Caco-2 (cell line): ENCODE results near the gene SCN4B. TPM values are rescaled to one million over a fixed set of nuclear protein-coding genes. Genes with fewer than 3 reads are reported as not detected.

ENCODE experiments used
- BruUV-seq: library from RNA; stranded (reverse); fragments of 400-500 nt; replicated peaks from 2 replicates; lab custom pipeline; 2021; lab: Mats Ljungman, UMichigan
- CTCF ChIA-PET: fragments of 300-600 bp; sonication (Branson Sonifier 250); formaldehyde crosslinking; loops from one replicate; lab custom pipeline; 2022; ENCODE audit warnings: antibody characterized with exemption; lab: Charles Lee
- POLR2A ChIA-PET: fragments of 300-600 bp; sonication (Branson Sonifier 250); formaldehyde crosslinking; loops from one replicate; lab custom pipeline; 2022; ENCODE audit warnings: antibody characterized with exemption; lab: Charles Lee
- DNase-seq, 2 experiments: peaks; one replicate each; pipeline versions ENCODE4 v3.0.0 to v3.0.0-alpha.2; 2020 to 2022
- H3K27me3 ChIP-seq: replicated peaks from 2 replicates; pipeline ENCODE4 v1.6.0; 2011; ENCODE audit warnings: low read length; ENCODE audit not compliant: control insufficient read depth, insufficient read depth
- H3K36me3 ChIP-seq: 2 replicates; pipeline ENCODE4 v1.5.1; 2011; ENCODE audit warnings: low read length; ENCODE audit not compliant: control insufficient read depth, insufficient read depth
- H3K4me1 ChIP-seq: fragments of 250-450 bp; sonication (Bioruptor Pico); 2 replicates; pipeline ENCODE4 v1.5.1; 2020; ENCODE audit warnings: mild to moderate bottlenecking
- H3K4me3 ChIP-seq: 2 replicates; pipeline ENCODE4 v1.5.1; 2011; ENCODE audit warnings: low read depth, mild to moderate bottlenecking, control low read depth, low read length
- H3K9me3 ChIP-seq: fragments of 250-450 bp; sonication (Bioruptor Pico); 2 replicates; pipeline ENCODE4 v1.5.1; 2020; ENCODE audit warnings: mild to moderate bottlenecking, moderate library complexity
- H3K27ac Mint-ChIP-seq: one replicate; pipeline ENCODE4 v1.8.0; 2022; ENCODE audit warnings: mixed read lengths; ENCODE audit not compliant: unreplicated experiment
- H3K27me3 Mint-ChIP-seq: one replicate; pipeline ENCODE4 v1.8.0; 2022; ENCODE audit warnings: mixed read lengths; ENCODE audit not compliant: insufficient read depth, unreplicated experiment
- H3K36me3 Mint-ChIP-seq: one replicate; pipeline ENCODE4 v1.8.0; 2022; ENCODE audit warnings: mild to moderate bottlenecking, mixed read lengths; ENCODE audit not compliant: insufficient read depth, unreplicated experiment
- H3K4me1 Mint-ChIP-seq: one replicate; pipeline ENCODE4 v1.8.0; 2022; ENCODE audit warnings: low read depth, mixed read lengths; ENCODE audit not compliant: unreplicated experiment
- H3K4me3 Mint-ChIP-seq: one replicate; pipeline ENCODE4 v1.8.0; 2022; ENCODE audit warnings: mild to moderate bottlenecking, moderate library complexity, mixed read lengths; ENCODE audit not compliant: unreplicated experiment
- H3K9me3 Mint-ChIP-seq: one replicate; pipeline ENCODE4 v1.8.0; 2022; ENCODE audit warnings: mixed read lengths; ENCODE audit not compliant: unreplicated experiment
- intact Hi-C: fragments of 100-400 bp; cut with micrococcal nuclease; formaldehyde crosslinking; loops from one replicate; pipeline ENCODE4 v1.10.0; 2022; ENCODE audit not compliant: unreplicated experiment
- total RNA-seq: library from RNA; stranded (reverse); gene quantifications from 2 replicates; pipeline ENCODE4 v1.2.3, GENCODE V29; 2022
- TF ChIP-seq, protein P1 (sequence below), 2 experiments: fragments of 200-600 bp in 1 of 2; IDR thresholded peaks; 1 replicate in 1 of 2; 2 replicates in 1 of 2; pipeline versions ENCODE4 v1.5.1 to v1.8.0; 2011 to 2022; ENCODE audit warnings: antibody characterized with exemption in 1 of 2, control low read depth in 1 of 2, inconsistent platforms in 1 of 2, low read depth in 1 of 2, low read length in 1 of 2, mild to moderate bottlenecking in 1 of 2, moderate library complexity in 1 of 2; ENCODE audit not compliant: insufficient read depth in 1 of 2, severe bottlenecking in 1 of 2, unreplicated experiment in 1 of 2

The SCN4B gene
- total RNA-seq, 1 experiment from 2014 or later, result 0.70 TPM

DNA sequence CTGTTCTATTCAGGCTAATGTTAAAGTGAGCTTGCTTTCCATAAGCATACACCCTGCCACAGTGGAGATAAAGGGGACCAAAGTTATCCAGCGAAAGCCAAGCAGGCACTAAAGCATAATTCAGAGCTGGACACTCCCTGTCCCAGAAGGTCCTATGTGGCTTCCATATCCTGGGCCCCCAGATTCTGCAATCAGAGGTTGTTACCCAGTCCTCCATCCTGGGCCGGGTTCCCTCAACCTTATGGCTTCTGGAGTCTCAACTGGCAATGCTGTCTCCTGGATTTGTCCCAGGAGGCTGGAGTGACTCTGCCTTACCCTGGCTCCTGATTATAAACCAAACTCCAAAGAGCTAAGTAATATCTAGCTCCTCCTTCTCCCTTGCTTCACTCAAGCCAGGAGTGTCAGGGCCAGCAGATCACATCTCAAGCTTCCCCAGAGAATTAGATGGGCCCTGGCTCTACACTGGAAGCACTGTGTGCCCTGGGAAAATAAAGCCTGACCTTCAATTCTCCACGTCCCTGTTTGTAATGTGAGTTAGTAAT, 51.9 kb downstream of the SCN4B start:
- no peaks in the 10 kb centered on the region for H3K9me3 Mint-ChIP-seq
- ChIA-PET CTCF (no interaction called here), POLR2A (interaction anchor here (0.5 kb wide), 2 partner anchors 12 to 47 kb away, joined by 3 read pairs; no protein-coding TSS in a partner anchor)
- H3K27me3 Mint-ChIP-seq, result no peaks in the 10 kb centered on the region
- peaks cover 6% of the 10 kb centered on the region; the same call in 1 of the 2 replicates for H3K36me3 ChIP-seq
- TF ChIP-seq, protein P1, sequence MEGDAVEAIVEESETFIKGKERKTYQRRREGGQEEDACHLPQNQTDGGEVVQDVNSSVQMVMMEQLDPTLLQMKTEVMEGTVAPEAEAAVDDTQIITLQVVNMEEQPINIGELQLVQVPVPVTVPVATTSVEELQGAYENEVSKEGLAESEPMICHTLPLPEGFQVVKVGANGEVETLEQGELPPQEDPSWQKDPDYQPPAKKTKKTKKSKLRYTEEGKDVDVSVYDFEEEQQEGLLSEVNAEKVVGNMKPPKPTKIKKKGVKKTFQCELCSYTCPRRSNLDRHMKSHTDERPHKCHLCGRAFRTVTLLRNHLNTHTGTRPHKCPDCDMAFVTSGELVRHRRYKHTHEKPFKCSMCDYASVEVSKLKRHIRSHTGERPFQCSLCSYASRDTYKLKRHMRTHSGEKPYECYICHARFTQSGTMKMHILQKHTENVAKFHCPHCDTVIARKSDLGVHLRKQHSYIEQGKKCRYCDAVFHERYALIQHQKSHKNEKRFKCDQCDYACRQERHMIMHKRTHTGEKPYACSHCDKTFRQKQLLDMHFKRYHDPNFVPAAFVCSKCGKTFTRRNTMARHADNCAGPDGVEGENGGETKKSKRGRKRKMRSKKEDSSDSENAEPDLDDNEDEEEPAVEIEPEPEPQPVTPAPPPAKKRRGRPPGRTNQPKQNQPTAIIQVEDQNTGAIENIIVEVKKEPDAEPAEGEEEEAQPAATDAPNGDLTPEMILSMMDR (IDR thresholded peaks at IDR 0.05; ENCODE audit: insufficient read depth in 1 of 2, low read depth in 1 of 2, low read length in 1 of 2, severe bottlenecking in 1 of 2, unreplicated experiment in 1 of 2), result no peak
- no peak overlapping the region for H3K27ac Mint-ChIP-seq
- DNase-seq, result peak in 1 of 2 experiments; percentile 26
- no TSS peak for BruUV-seq
- intact Hi-C loops, result no loop called here
- H3K4me1 Mint-ChIP-seq, result peaks cover 23% of the 10 kb centered on the region
- no peaks in the 10 kb centered on the region for H3K9me3 ChIP-seq
- H3K4me3 Mint-ChIP-seq, result no peak overlapping the region
- H3K4me3 ChIP-seq, result no peak overlapping the region
- peaks cover 3% of the 10 kb centered on the region for H3K36me3 Mint-ChIP-seq
- H3K4me1 ChIP-seq, result peaks cover 16% of the 10 kb centered on the region
- H3K27me3 ChIP-seq, result no peaks in the 10 kb centered on the region

DNA sequence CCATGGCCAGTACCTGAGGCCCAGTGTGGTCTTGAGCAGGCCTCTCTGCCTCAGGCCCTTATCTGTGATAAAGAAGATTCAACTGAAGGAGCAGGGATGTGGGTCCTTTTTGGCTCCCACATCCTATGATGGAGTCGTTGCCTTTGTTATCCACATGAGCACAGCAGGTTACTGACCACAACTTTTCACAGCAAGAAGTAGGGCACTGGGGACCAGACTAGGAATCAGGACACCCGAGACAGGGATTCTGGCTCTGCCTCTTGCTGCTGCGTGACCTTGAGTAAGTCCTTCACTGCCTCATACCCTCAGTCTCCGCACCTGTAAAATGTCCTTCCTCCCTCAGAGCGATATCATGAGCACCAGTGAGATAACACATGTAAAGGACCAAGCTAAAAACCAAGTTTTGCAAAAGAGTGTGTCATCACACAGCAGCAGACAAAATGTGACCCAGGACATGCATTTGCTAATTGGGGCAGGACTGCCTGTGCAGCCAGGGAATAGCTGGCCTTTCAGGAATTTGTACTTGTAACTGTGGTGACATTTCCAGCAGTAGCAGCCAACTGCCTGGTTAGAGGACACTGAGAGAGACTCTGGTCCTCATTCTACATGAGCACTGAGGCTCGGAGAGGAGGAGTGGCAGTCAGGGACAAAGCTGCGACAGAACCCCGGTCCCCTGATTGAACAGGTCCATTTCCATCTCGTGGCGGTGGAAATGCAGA, 52.6 kb downstream of the SCN4B start:
- Mint-ChIP-seq H3K27ac (no peak overlapping the region), H3K9me3 (no peaks in the 10 kb centered on the region), H3K4me1 (peaks cover 26% of the 10 kb centered on the region), H3K27me3 (no peaks in the 10 kb centered on the region), H3K36me3 (peaks cover 7% of the 10 kb centered on the region), H3K4me3 (no peak overlapping the region)
- ChIA-PET CTCF (no interaction called here), POLR2A (interaction anchor here (0.5 kb wide), 1 partner anchor 47 kb away, joined by 3 read pairs; no protein-coding TSS in a partner anchor)
- peaks cover 6% of the 10 kb centered on the region; the same call in 1 of the 2 replicates for H3K36me3 ChIP-seq
- no peak overlapping the region for H3K4me3 ChIP-seq
- peak in 1 of 2 experiments; percentile 16 for DNase-seq
- intact Hi-C loops, result no loop called here
- no peaks in the 10 kb centered on the region for H3K9me3 ChIP-seq
- peaks cover 24% of the 10 kb centered on the region for H3K4me1 ChIP-seq
- no peaks in the 10 kb centered on the region for H3K27me3 ChIP-seq
- no TSS peak for BruUV-seq
- TF ChIP-seq, protein P1 (IDR thresholded peaks at IDR 0.05; ENCODE audit: insufficient read depth in 1 of 2, low read depth in 1 of 2, low read length in 1 of 2, severe bottlenecking in 1 of 2, unreplicated experiment in 1 of 2), result no peak

DNA sequence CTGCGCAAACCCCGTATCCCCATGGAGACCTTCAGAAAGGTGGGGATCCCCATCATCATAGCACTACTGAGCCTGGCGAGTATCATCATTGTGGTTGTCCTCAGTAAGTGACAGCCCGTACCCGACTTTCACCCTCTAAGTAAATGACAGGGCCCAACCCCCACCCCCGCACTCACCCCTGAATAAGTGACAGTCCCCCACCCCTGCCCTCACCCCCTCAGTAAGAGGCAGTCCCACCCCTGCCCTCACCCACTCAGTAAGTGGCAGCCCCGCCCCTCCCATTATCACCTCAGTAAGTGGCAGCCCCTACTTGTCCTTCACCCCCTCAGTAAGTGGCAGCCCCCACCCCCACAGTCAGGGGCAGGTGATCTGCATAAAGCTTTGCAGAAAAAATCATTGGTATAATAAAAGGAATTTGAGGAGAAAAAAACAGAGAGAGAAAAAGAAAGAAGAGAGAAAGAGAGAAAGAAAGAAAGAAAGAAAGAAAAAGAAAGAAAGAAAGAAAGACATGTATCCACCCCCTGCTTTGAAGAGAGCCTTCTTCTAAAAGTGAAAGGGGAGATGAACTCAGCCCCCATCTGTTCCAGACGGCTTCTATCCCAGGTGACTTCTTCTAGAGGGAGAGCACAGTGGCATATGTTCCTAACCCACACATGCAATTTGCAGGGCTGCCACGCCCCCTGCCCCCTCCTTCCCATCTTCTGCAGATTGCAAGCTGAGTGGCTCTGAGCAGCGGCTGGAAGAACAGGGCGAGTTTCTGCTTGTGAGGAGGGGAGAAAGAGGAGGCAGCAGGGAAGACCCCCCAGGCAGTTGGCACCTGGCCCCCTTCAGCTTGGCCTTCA, 53.4 kb downstream of the SCN4B start:
- Mint-ChIP-seq H3K27ac (no peak overlapping the region), H3K4me1 (peaks cover 26% of the 10 kb centered on the region), H3K36me3 (peaks cover 7% of the 10 kb centered on the region), H3K9me3 (no peaks in the 10 kb centered on the region), H3K27me3 (no peaks in the 10 kb centered on the region), H3K4me3 (no peak overlapping the region)
- H3K4me1 ChIP-seq, result peaks cover 32% of the 10 kb centered on the region
- no peaks in the 10 kb centered on the region for H3K9me3 ChIP-seq
- H3K27me3 ChIP-seq, result no peaks in the 10 kb centered on the region
- H3K4me3 ChIP-seq, result no peak overlapping the region
- TF ChIP-seq, protein P1 (IDR thresholded peaks at IDR 0.05; ENCODE audit: insufficient read depth in 1 of 2, low read depth in 1 of 2, low read length in 1 of 2, severe bottlenecking in 1 of 2, unreplicated experiment in 1 of 2), result no peak
- CTCF ChIA-PET, result no interaction called here
- H3K36me3 ChIP-seq, result peaks cover 6% of the 10 kb centered on the region; the same call in 1 of the 2 replicates
- intact Hi-C loops, result no loop called here
- peak in 1 of 2 experiments; percentile 43 for DNase-seq
- POLR2A ChIA-PET, result no interaction called here
- no TSS peak for BruUV-seq
